Uterus (tissue), 4 donors: ENCODE results near the gene RNU2-1. TPM values are rescaled to one million over a fixed set of nuclear protein-coding genes. Genes with fewer than 3 reads are reported as not detected.

Experiments
- DNase-seq, 2 donors: peaks; one replicate each; pipeline ENCODE4 v3.0.0-alpha.2; 2019 to 2020
- H3K27ac ChIP-seq, 2 donors: fragments of 200-600 bp; sonication (generic); 1 replicate in 1 of 2; 2 replicates in 1 of 2; pipeline ENCODE4 v1.5.1; 2016 to 2018
- H3K27me3 ChIP-seq, 2 donors: fragments of 200-600 bp; sonication (generic); one replicate each; pipeline ENCODE4 v1.5.1; 2018 to 2019; ENCODE audit warnings: control low read depth in 1 of 2
- H3K36me3 ChIP-seq, 2 donors: fragments of 200-600 bp; sonication (generic); one replicate each; pipeline ENCODE4 v1.5.1; 2019; ENCODE audit warnings: control low read depth in 1 of 2
- H3K4me1 ChIP-seq, 2 donors: fragments of 200-600 bp; sonication (generic); one replicate each; pipeline ENCODE4 v1.5.1; 2018 to 2019; ENCODE audit warnings: control low read depth in 1 of 2
- H3K4me3 ChIP-seq, 2 donors: fragments of 200-600 bp; sonication (generic); 1 replicate in 1 of 2; 2 replicates in 1 of 2; pipeline ENCODE4 v1.5.1; 2018 to 2019; ENCODE audit warnings: mild to moderate bottlenecking in 1 of 2
- H3K9me3 ChIP-seq, 2 donors: fragments of 200-600 bp; sonication (generic); one replicate each; pipeline ENCODE4 v1.5.1; 2019; ENCODE audit warnings: control low read depth in 1 of 2
- POLR2A ChIP-seq, 2 donors: fragments of 450-650 bp; IDR thresholded peaks; one replicate each; pipeline ENCODE4 v1.6.1; 2016; ENCODE audit warnings: antibody characterized with exemption in 2 of 2, mild to moderate bottlenecking in 1 of 2, moderate library complexity in 1 of 2
- intact Hi-C: fragments of 100-400 bp; cut with DNase I; formaldehyde crosslinking; loops from one replicate; pipeline ENCODE4 v1.15.1; 2023; ENCODE audit warnings: low total_unique reads
- total RNA-seq, 4 donors: library from RNA; depleted of rRNA in 3 of 4; stranded (reverse); fragments of >200 nt in 3 of 4; gene quantifications; one replicate each; pipeline versions ENCODE4 v1.1.0 to v1.2.4, GENCODE V29; 2014 to 2023
- TF ChIP-seq, protein P1 (sequence below), 4 experiments: fragments of 200-600 bp in 2 of 4; fragments of 450-650 bp in 2 of 4; sonication (generic) in 2 of 4; IDR thresholded peaks; one replicate each; pipeline ENCODE4 v1.5.1; 2016 to 2019; ENCODE audit warnings: antibody characterized with exemption in 4 of 4, mild to moderate bottlenecking in 2 of 4, moderate library complexity in 1 of 4
- donor health status: DM: yes; HTN: yes; CAD: no.

Gene RNU2-1
- total RNA-seq, 4 donors from 2014 or later: 2,193 TPM; not detected in 3

DNA sequence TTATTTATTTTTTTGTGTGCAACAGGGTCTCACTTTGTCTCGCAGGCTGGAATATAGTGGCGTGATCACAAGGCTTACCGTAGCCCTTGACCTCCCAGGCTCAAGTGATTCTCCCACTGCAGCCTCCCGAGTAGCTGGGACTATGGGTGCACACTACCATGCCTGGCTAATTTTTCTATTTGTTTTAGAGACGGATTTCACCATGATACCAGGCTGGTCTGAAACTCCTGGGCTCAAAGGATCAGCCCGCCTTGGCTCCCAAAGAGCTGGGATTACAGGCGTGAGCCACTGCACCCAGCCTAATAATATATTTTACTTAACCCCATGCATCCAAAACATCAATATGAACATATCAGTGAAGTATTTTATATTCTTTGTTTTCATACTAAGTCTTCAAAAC lies 7.4 kb downstream of the RNU2-1 start:
- H3K4me1 ChIP-seq: no peaks in the 10 kb centered on the region
- TF ChIP-seq, protein P1, sequence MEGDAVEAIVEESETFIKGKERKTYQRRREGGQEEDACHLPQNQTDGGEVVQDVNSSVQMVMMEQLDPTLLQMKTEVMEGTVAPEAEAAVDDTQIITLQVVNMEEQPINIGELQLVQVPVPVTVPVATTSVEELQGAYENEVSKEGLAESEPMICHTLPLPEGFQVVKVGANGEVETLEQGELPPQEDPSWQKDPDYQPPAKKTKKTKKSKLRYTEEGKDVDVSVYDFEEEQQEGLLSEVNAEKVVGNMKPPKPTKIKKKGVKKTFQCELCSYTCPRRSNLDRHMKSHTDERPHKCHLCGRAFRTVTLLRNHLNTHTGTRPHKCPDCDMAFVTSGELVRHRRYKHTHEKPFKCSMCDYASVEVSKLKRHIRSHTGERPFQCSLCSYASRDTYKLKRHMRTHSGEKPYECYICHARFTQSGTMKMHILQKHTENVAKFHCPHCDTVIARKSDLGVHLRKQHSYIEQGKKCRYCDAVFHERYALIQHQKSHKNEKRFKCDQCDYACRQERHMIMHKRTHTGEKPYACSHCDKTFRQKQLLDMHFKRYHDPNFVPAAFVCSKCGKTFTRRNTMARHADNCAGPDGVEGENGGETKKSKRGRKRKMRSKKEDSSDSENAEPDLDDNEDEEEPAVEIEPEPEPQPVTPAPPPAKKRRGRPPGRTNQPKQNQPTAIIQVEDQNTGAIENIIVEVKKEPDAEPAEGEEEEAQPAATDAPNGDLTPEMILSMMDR (IDR thresholded peaks at IDR 0.05): no peak
- TF ChIP-seq POLR2A (IDR thresholded peaks at IDR 0.05): no peak
- DNase-seq: no peak
- no peak overlapping the region for H3K4me3 ChIP-seq
- no peak overlapping the region for H3K27ac ChIP-seq
- H3K9me3 ChIP-seq: no peaks in the 10 kb centered on the region
- H3K36me3 ChIP-seq: no peaks in the 10 kb centered on the region
- H3K27me3 ChIP-seq: no peaks in the 10 kb centered on the region
- intact Hi-C loops: no loop called here

DNA sequence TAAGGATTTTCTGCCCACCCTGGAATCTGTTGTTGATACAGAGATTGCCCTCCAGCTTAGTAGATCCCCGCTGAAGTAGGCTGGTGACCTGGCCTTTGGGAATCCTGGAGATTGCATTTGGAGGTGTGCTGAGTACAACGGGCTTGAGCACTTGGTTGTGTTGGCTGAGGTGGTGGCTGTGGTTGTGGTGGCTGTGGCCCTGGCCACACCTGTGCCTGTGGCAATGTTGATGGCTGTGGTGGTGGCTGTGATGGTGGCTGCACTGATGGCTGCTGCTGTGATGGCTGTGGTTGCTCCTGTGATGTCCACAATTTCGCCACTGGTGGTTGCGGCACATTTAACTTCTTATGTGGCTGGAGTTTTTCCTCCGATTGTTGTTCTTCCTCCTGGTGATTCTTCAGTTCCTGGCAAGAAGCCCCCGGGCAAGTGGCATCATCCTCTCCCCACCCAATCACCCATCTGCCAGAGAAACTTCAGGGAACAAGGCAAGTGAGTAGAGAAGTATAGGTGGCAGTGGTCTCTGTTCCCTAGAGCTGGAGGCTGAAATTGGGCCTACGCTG lies 9.6 kb downstream of the RNU2-1 start:
- no peaks in the 10 kb centered on the region for H3K4me1 ChIP-seq

DNA sequence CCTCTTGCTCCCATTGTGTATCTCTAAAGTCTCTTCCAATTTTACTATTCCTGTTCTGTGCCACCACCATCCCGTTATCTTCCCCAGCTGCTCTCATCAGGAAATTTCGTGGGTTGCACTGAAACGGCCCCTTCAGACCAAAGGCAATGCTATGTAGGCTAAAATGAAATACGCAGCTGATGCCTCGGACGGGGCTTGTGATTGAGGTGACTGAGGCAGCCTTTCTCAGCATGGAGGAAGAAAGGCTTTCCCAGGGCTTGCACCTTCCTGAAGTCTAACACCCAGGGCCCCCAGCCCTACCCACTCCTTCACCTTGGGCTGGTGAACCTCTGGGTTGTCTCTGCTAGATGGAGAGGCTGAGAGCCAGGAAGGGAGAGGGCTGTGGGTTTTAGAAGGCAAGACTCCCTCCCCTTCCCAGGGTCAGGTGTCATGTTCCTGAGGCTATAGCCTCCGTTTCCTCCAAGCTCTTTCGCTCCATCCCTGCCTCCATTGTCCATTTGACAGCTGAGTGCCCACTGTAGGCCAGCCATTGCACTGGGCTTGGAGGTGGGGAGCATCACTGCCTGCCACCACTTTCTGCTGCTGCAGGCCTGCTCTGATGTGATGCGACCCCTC lies 13.2 kb downstream of the RNU2-1 start:
- DNase-seq: no peak
- H3K36me3 ChIP-seq: no peaks in the 10 kb centered on the region
- TF ChIP-seq, protein P1 (IDR thresholded peaks at IDR 0.05): no peak
- TF ChIP-seq POLR2A (IDR thresholded peaks at IDR 0.05): no peak
- H3K9me3 ChIP-seq: no peaks in the 10 kb centered on the region
- no peak overlapping the region for H3K4me3 ChIP-seq
- H3K27me3 ChIP-seq: no peaks in the 10 kb centered on the region
- H3K27ac ChIP-seq: no peak overlapping the region
- intact Hi-C loops: no loop called here
- no peaks in the 10 kb centered on the region for H3K4me1 ChIP-seq

More for the DNA sequence above, 9.6 kb downstream of the RNU2-1 start:
- Histone ChIP-seq H3K27me3 (no peaks in the 10 kb centered on the region), H3K9me3 (no peaks in the 10 kb centered on the region), H3K4me3 (no peak overlapping the region), H3K36me3 (no peaks in the 10 kb centered on the region), H3K27ac (no peak overlapping the region)
- intact Hi-C loops: no loop called here
- no peak for DNase-seq
- TF ChIP-seq, protein P1 (IDR thresholded peaks at IDR 0.05): no peak
- TF ChIP-seq POLR2A (IDR thresholded peaks at IDR 0.05): no peak

DNA sequence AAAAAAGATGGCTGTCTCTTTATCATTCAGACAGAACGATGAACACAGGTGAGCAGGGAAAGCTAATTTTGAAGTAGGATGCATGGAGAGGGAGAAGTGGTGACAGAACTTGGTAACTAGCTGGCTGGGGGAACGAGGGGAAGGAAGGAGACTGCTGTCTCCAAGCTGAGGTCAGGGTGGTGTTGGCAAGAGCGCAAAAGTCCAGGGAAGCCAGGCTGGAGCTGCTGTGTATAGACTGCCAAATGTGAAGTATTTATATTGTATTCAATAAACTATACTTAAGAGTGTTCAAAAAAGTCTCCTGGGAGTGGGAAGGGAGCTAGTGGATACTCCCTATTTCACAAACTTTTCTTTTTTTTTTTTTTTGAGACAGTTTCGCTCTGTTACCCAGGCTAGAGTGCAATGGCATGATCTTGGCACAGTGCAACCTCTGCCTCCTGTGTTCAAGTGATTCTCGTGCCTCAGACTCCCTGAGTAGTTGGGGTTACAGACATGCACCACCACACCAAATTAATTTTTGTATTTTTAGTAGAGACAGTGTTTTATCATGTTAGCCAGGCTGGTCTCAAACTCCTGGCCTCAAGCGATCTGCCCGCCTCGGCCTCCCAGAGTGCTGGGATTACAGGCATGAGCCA lies 13.9 kb downstream of the RNU2-1 start:
- TF ChIP-seq, protein P1 (IDR thresholded peaks at IDR 0.05): no peak
- H3K9me3 ChIP-seq: no peaks in the 10 kb centered on the region
- H3K4me3 ChIP-seq: no peak overlapping the region
- intact Hi-C loops: no loop called here
- no peak overlapping the region for H3K27ac ChIP-seq
- no peaks in the 10 kb centered on the region for H3K27me3 ChIP-seq
- H3K4me1 ChIP-seq: no peaks in the 10 kb centered on the region
- no peaks in the 10 kb centered on the region for H3K36me3 ChIP-seq
- DNase-seq: no peak

DNA sequence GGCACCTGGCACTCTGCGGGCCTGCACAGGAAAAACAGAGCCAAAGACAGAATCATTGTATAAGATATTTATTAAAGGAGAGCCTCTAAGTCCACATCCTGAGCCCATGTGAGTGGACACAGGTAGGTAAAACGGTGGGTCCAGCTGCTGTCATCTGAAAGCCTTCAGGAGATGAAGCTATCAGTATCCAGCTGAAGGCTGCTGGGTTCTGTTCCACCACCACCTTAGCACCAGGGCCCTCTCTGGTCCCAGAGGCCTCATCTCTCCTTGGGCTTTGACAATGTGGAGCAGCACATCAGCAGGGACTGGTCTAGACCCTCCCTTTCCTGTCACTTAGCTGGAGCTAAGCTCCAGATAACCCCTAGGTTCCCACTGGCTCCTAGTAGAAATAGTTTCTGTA lies 14.8 kb downstream of the RNU2-1 start:
- no peak for DNase-seq
- Histone ChIP-seq H3K9me3 (no peaks in the 10 kb centered on the region), H3K27ac (no peak overlapping the region), H3K27me3 (no peaks in the 10 kb centered on the region), H3K4me1 (no peaks in the 10 kb centered on the region), H3K36me3 (no peaks in the 10 kb centered on the region), H3K4me3 (no peak overlapping the region)
- TF ChIP-seq, protein P1 (IDR thresholded peaks at IDR 0.05): no peak
- TF ChIP-seq POLR2A (IDR thresholded peaks at IDR 0.05): no peak
- intact Hi-C loops: no loop called here
